ENCODE results near the gene DNTTIP2.

- TF ChIP-seq, protein P1, sequence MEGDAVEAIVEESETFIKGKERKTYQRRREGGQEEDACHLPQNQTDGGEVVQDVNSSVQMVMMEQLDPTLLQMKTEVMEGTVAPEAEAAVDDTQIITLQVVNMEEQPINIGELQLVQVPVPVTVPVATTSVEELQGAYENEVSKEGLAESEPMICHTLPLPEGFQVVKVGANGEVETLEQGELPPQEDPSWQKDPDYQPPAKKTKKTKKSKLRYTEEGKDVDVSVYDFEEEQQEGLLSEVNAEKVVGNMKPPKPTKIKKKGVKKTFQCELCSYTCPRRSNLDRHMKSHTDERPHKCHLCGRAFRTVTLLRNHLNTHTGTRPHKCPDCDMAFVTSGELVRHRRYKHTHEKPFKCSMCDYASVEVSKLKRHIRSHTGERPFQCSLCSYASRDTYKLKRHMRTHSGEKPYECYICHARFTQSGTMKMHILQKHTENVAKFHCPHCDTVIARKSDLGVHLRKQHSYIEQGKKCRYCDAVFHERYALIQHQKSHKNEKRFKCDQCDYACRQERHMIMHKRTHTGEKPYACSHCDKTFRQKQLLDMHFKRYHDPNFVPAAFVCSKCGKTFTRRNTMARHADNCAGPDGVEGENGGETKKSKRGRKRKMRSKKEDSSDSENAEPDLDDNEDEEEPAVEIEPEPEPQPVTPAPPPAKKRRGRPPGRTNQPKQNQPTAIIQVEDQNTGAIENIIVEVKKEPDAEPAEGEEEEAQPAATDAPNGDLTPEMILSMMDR (IDR thresholded peaks at IDR 0.05), result no peak
- TF ChIP-seq POLR2A (IDR thresholded peaks at IDR 0.05), result no peak
These were observed 9.4 kb downstream of the DNTTIP2 start for GRCh38 chr1:93869653-93870052.
